HG03558 (cell line): ENCODE measurements around the gene ENTHD1.

Experiments
- ATAC-seq: cut with Tn5 transposase; IDR thresholded peaks from one replicate; pipeline ENCODE4 v1.9.1; 2021; ENCODE audit warnings: moderate number of reproducible peaks; ENCODE audit not compliant: unreplicated experiment; ENCODE audit errors: extremely low read depth

Gene ENTHD1, protein sequence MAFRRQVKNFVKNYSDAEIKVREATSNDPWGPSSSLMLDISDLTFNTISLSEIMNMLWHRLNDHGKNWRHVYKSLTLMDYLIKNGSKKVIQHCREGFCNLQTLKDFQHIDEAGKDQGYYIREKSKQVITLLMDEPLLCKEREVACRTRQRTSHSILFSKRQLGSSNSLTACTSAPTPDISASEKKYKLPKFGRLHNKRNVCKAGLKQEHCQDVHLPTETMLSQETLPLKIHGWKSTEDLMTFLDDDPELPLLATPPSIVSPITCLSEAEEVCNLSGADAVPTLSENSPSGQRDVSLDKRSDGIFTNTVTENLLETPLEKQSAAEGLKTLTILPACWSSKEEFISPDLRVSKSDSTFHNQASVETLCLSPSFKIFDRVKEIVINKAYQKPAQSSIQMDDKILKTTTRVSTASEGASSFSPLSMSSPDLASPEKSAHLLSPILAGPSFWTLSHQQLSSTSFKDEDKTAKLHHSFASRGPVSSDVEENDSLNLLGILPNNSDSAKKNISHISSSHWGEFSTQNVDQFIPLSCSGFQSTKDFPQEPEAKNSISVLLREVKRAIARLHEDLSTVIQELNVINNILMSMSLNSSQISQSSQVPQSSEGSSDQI

DNA sequence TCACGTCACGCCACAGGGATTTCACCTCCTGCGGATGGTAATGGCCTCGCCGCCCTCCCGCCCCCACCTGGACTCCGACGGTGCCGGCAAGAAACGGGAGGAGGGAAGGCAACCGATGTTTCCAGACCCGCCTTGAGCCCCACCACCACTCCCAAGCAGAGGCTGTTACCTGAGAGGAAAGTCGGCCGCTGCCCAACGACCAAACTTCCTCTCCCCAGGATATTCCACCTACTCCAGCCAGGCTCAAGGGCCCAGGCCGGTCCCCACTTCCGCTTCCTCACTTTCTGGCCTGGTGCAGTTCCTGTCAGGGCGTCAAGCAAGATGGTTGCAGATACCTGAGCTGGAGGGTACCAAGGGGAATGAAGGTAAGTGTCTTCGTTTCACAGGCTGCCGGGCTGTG lies at the start of gene ENTHD1:
Gene ENTHD1 (minus strand): TSS at position 235 of the 400 bp plus-strand sequence. CDS start 6,012 bp downstream, outside the sequence.
- ATAC-seq: no peak

DNA sequence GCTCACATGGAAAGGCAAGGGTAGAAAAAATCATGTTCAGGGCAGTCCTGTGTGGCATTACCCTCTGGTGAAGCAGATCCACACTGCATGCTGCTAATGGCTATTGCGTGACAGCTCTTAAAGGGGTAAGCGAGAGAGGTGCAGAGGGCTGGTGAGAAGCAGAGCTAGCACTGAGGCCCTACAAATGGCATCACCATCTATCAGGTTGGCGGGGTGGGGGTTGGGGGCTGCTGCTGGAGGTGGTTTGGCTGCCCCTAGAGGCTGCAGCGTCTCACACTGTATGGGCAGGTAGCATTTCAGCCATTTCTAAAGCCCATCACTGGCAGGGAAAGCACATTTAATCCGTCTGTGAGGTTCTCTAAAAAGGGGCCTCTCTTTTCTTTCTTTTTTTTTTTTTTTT lies 49.8 kb upstream of the ENTHD1 start:
- no peak for ATAC-seq

DNA sequence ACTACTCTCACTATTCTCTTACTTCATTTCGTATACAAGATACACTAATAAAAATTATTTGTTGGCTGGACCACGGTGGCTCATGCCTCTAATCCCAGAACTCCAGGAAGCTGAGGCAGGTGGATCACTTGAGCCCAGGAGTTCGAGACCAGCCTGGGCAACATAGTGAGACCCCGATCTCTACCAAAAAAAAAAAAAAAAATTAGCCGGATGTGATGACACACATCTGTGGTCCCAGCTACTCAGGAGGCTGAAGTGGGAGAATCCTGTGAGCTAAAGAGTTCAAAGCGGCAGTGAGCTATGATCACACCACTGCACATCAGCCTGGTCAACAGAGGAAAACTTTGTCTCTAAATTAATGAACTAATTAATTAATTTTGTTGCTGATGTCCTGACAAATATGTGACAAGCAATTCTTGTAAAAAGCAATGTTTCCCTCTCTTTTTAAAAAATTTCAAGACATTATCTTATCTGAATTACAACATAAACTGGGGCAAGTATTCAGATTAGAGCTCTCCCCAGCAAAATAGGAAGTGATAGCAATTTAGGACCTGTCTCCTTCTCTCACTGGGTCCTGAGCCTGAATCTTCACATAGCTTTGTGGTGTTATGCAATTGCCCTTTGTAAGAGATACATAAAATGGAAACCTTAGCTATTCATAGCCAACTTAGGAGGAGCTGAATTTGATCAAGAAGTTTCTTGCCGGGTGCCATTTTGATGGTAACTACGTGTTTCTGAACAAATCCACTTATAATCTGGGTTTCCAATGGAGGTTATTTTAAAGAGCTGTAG lies 49.1 kb upstream of the ENTHD1 start:
- ATAC-seq: no peak

DNA sequence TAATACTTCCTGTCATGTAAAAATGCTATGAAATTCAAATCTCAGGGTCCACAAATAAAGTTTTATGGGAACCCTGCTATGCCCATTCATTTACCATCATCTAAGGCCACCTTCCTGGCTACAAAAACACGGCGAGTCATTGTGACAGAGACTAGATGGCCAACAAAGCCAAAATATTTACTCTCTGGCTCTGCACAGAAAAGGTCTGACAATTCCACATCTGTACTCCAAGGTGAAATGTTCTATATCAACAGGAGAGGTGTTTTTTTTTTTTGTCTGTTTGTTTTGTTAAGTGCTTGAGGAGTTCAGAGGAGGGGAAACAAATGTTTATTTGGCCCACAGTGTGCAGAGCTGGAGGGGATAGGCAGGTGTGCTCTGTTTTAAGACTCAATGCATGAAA lies 48.0 kb upstream of the ENTHD1 start:
- ATAC-seq: no peak

DNA sequence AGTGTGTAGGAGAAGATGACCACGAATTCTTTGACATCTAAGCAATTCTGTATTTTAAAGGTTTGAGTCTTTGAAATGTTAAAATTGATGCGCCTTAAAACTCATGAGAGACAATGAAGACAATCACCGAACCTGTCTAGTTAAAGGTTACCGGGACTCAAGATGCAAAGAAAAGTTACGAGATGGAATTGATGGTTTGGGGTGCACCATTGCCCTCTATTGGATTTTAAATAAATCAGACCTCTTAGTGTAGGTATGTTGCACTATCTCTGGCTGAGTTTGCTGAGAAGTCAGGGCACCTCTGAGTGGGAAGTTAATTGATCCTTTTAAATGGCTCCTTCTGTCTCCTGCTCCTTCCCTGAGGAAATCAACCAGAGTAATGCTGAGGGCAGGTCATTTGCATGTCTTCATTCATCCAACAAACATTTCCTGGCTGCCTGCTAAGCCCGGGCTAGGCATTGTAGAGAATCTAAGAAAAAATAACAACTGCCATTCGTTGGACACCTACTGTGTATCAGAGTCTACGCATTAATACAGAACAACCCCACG lies 47.3 kb upstream of the ENTHD1 start:
- no peak for ATAC-seq

DNA sequence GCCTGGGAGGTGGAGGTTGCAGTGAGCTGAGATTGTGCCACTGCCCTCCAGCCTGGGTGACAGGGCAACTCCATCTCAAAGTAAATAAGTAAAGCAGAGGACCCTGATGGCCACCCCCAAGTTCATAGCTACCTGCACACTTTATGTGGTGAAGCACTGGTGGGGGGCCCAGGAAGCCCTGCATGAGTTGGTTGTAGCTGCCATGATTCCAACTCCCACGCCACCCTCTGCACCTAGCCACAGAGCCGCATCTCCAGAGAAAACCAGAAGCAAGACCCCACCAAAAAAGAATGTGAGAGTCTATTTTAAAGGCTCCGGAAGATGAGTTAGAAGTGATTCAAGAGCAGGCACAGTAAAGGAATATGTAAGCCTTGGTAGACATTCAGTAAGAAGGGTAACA lies 46.3 kb upstream of the ENTHD1 start:
- no peak for ATAC-seq

DNA sequence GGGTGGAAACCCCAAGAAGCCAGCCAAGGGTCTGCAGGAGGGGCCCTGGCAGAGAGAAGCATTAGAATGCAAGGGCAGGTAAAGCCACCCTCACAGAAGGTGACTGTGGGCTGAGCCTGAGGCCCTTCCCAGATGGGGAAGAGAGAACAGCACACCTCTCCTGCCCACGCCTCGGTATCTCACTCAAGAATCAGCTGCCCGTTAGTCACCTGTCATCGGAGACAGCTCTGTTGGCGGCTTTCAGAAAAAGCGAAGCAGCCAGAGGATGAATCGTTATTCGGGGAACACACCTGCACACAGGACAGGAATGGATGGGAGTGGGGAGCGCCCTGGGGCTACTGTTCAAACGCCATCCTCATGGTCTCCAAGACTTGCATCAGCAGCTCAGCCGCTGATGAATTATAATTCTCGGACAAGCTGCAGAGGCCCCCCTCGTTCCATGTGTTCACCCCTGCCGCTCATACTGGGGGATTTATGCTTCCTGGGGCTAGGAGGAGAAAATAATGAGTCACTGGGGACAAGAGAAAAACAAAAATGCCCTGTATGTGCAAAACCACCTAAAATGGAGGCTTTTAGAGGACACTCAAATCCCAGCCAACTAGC lies 45.0 kb upstream of the ENTHD1 start:
- ATAC-seq: no peak

DNA sequence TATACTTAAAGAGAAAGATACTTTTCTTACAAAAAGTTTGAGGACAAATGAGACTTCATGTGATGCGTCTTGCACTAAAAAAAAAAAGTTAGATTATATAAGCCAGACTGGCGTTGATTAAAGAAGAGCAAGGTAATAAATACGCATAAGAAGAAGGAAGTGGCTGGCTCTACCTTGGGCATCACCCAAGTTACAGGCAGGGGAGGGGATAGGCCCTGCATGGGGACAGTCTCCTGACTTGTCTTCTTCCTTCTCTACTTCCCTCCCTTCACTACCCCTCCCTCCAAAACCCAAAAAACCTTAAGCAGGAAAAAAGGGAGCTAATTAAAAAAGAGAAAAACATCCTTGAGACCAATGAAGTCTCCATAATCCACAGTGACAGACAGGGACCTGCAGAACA lies 44.3 kb upstream of the ENTHD1 start:
- no peak for ATAC-seq

DNA sequence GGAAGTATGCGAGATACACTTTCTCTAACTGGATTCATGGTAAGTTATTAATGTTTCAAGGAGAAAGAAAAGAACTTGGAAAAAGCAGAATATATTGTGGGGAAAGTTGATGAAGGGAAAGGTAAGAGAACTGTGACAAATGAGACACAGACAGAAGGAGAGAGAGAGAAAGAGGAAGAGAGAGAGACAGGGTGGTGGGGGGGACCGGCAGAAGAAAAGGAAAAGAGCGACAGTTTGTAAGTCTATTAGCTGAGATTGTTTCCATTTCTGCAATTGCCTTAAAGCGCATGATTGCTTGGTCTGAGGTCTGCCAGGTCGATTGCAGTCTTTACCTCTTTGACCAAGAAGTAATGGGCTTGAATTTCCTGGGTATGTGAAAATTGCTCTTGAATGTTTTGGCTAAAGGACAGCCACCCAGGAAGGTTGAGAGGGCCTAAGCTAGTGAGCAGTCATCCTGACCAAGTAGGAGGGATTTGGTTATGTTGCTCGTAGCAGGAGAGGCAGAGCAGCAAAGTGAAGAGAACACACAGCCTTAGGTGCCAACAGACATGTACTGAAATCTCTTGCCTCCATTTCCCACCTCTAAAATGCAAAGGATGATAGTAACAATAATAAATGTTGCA lies 43.1 kb upstream of the ENTHD1 start:
- ATAC-seq: no peak

DNA sequence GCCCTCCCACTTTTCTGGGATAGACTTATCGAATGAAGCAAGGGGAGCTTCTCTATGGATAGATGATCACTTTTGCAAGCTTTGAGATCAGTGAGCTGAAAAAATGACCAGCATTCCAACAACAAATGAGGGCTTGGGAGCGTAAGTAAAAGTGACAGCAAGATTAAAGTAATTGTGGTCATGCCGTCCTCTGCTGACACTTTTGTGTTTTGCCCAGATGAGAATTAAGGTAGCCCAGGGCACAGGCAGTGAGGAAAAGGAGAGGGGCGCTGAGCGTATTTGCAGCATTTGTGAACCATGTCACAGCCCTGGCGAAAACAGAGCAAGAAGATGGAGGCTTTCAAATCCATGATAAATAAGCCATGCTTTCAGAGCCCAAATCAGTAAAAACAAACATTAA lies 42.1 kb upstream of the ENTHD1 start:
- ATAC-seq: no peak

DNA sequence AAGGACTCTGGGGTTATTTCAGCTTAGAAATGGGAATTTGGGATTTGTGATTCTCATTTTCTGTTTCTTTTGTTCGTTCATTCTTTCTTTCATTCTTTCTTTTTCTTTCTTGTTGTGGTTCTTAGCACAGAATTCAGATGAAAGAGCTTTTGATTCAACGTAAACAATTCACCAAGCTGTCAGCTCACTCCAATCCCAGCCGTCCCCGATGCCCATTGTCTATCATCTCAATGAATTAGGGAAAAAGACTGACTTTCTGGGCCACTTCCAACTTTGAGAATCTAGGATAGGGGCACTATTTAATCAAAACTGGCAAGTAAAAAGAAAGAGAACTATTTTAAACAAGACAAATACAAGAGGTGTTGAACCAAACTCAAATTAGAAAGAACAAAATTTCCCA lies 41.6 kb upstream of the ENTHD1 start:
- ATAC-seq: no peak

DNA sequence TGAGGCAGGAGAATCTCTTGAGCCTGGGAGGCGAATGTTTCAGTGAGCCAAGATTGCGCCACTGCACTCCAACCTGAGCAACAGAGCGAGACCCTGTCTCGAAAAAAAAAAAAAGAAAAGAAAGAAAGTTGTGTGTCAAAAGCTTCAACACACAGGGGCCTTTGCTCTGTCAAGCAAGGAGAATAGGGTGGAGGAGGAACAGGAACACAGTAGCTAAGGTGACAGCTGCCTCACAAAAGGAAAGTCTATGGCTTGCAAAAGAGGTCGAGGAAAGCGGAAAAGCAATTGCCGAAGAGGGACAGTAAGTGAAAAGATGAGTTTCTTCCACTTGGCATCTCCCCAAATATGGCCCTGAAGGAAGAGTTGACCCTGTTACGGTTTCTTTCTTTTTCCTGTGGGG lies 40.2 kb upstream of the ENTHD1 start:
- ATAC-seq: no peak

DNA sequence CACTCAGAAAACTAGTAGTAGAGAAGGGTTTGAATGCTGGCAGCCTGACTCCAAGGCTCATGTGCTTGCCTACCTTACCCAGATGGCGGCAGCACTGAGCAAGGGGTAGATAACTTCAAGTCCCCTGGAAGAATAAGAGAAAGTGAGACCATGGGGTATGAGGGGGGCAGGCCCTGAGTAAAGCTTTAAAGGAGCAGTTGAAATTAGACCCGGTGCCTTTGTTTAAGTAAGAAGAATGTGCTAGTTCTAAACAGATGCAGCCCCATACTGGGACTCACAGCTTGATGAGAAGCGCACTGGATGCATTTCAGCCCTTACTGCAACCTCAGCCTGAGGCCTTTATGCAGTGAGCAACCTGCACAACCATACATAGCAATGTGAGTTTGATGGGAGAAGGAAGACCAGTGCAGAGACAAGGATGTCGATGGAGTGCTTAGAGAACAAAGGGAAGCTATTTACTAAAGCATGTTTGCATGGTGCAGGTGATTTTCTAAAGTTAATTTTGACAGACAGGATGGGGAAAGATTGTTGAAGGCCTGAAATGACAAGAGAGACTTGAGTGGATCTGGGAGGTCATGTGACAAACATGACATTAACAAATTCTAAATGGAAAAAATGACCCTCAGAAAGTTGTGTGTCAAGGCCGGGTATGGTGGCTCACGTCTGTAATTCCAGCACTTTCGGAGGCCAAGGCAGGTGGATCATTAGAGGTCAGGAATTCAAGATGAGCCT lies 39.5 kb upstream of the ENTHD1 start:
- no peak for ATAC-seq

DNA sequence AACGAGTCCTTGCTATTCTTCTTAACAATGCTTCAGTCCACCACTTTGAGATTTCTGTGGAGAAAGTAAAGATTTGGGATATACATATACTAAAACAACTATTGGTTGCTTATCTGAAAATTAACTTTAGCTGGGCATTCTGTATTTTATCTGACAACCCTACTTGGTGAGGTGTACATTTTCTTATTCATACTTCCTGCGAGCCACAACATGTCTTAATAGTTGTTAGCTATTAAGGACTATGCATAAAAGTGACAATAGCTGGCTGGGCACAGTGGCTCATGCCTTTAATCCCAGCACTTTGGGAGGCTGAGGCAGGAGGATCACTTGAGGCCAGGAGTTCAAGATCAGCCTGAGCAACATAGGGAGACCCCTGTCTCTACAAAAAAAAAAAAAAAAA lies 38.6 kb upstream of the ENTHD1 start:
- ATAC-seq: no peak

DNA sequence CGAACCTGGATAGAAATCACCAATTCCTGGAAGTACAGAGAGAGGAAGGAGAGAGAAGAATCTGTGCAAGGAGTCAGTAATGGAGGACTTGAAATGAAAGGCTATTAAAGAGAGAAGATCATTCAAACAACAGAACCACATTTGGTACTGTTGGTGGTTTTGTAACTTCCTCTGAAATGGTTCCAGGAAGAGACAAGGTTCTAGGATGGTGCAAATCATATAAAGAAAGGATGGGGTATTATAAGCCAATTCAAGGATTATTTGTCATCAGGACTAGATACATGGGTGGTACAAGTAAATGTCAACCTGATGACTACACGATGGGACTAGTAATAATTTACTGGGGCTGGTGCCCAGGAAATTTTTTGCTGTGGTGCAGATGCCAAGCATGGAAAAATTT lies 37.7 kb upstream of the ENTHD1 start:
- ATAC-seq: no peak

DNA sequence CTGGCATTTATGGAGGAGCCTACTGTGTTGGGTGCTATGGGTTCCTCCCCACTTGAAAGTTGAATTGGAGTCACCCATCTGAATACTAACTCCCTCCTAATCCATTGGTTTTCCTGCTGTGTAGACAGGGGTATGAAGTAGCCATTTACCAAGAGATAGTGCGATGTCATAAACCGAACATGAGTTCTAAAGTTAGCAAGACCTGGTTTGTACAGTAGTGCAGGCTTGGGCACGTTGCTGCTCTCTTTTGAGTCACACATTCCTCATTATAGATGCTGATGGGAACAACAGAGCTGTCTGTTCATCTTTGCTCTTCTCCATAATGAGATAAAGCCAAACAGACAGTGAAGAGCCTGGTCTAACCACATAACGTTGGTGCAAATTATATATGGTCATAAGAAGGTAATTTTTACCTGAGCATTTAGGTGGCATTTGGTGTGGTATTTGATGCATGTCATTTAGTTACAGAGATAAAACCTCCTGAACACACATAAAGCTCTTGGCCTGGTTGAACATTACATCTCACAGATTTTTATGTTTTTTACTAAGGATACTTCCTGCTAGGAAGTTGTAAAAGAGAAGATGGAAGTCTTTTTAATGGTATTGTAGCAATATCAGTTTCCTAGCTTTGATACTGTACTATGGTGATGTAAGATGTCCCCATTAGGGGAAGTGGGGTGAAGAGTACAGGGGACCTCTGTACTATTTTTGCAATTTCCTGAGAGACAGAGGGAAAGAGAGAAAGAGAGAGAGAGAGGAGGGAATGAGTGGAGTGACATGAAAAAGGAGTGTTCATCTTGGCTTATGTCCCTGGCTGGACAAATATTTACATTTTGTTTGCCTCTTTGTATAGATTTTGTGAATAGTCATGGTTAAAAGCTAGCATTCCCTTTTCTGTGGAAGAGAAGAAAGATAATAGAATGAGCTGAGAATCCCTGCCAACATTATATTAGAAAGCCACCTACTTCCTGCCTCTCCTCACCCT lies 35.3 kb upstream of the ENTHD1 start:
- no peak for ATAC-seq

DNA sequence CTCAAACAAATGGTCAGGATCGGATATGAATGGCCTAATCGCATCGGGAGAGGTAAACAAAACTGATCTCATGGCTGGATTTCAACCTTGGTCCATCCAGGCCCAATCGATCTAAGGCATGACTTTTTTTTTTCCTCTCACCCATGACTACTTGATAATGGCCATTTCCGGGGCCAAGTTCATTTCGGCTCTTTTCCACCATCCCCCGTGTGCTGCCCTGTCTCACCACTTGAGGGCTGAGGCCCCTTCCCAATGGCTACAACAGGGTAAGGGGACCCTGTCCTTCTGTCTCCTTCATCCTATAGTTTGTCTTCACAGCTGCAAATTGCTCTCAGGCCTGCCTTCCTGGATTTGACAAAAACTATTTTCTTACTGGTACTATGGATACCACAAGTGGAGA lies 34.0 kb upstream of the ENTHD1 start:
- ATAC-seq: no peak

DNA sequence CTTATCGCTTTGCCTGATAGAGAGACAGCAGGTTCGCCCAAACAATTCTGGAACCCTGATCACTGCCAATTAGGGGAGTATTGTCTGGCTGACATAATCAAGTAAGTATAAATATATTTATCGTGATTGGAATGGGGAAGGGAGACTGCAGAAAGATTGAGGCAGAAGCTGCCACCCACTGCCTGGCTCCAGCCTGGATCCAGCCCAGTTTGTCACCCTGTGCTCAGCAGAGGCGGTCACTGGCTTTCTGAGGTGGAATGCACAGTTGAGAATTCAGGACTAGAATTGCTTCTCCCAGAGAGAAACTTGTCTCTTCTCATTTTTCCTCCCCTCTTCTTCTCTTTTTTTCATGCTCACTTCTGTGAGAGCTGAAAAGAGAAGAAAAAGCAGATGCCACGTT lies 33.2 kb upstream of the ENTHD1 start:
- no peak for ATAC-seq
